ENCODE results near the gene SLC16A8.

Gene SLC16A8

DNA sequence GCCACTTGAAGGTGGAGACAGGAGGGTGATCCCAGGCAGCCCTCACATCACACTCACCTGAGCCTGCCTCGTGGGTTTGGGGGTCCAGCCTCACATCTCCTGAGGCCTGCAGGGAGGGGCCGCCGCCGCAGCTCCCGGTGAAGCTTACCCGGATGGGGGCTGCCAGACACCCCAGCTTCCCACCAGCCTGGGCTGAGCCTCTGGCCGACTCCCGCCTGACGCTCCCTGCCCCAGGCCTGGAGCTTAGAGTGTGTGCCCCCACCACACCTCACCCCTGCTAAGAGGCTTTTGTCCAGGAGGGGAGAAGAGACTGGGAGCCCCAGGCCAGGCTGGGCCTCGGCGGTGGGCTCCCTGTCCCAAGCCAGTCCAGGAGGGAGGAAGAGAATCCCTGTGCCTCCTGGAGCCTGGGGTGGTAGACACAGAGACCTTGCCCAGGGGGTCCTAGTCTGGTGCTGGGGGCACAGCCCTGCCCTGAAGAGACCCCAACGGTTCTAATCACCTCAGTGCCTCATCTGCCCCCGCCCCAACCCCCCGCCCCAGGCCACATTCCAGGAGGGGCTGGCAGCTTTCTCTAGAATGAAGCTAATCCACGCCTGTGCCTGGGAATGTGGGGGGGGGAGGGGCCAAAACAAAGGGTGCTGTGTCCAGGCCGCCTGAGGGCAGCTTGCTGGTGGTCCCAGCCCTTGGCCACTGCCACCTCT lies at the start of gene SLC16A8:
SLC16A8 (minus strand) TSS at position 254 of the 701 bp plus-strand sequence. CDS start 1,311 bp downstream, outside the sequence.
- Histone ChIP-seq H3K27ac (no peak within 1 kb of the TSS), H3K4me3 (no peak within 1 kb of the TSS)
- no peak for DNase-seq (ENCODE audit: low spot score)
- TF ChIP-seq, protein P1, sequence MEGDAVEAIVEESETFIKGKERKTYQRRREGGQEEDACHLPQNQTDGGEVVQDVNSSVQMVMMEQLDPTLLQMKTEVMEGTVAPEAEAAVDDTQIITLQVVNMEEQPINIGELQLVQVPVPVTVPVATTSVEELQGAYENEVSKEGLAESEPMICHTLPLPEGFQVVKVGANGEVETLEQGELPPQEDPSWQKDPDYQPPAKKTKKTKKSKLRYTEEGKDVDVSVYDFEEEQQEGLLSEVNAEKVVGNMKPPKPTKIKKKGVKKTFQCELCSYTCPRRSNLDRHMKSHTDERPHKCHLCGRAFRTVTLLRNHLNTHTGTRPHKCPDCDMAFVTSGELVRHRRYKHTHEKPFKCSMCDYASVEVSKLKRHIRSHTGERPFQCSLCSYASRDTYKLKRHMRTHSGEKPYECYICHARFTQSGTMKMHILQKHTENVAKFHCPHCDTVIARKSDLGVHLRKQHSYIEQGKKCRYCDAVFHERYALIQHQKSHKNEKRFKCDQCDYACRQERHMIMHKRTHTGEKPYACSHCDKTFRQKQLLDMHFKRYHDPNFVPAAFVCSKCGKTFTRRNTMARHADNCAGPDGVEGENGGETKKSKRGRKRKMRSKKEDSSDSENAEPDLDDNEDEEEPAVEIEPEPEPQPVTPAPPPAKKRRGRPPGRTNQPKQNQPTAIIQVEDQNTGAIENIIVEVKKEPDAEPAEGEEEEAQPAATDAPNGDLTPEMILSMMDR (IDR thresholded peaks at IDR 0.05) = no peak

DNA sequence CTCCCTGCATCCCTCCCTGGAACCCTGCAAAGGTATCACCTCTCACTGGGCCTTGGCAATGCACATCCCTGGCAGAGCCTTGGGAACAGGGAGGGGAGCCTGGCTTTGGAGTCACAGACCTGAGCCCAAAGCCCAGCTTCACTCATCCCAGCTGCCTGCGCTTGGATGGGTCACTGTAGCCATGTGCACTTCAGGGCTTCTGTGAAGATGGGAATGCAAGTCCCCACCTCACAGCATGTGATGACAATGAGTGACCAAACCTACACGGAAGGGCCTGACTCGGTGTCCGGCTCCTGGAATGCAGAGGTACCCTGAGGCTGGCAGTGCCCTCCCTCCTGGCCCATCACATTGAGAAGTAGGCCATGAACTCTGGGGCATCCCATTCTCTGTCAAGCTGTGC lies 49.3 kb upstream of the SLC16A8 start:
- DNase-seq (ENCODE audit: low spot score) = peak; percentile 60
- TF ChIP-seq, protein P1 (IDR thresholded peaks at IDR 0.05) = no peak
- H3K27ac ChIP-seq = no peak overlapping the region
- no peak overlapping the region for H3K4me3 ChIP-seq

DNA sequence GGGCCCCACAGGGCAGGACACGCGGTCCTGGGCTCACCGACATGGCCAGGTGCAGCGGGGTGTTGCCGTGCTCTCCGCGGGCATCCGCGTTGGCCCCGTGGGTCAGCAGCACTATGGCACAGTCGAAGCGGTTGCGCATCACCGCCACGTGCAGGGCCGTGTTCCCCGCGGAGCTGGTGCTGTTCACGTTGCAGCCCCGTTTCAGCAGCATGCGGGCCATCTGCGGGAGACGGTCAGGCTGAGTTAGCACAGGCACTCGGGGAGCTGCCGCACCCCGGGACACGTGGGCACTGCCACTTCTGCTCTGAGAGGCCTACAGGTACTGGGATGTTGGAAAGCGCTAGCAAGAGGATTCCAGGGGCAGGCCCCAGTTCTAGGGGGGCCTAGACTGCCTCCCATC lies 48.8 kb upstream of the SLC16A8 start:
- TF ChIP-seq, protein P1 (IDR thresholded peaks at IDR 0.05) = no peak
- no peak for DNase-seq (ENCODE audit: low spot score)
- Histone ChIP-seq H3K27ac (no peak overlapping the region), H3K4me3 (no peak overlapping the region)

- H3K4me3 ChIP-seq = no peak overlapping the region
- peak overlapping the region in 1 of 2 donors; percentile 52 for H3K27ac ChIP-seq
- no peak for DNase-seq (ENCODE audit: low spot score)
- TF ChIP-seq, protein P1 (IDR thresholded peaks at IDR 0.05) = no peak
Measured at GRCh38 chr22:38132136-38132535, 48.2 kb upstream of the SLC16A8 start.

GRCh38 chr22:38131399-38131798 lies 47.4 kb upstream of the SLC16A8 start:
- TF ChIP-seq, protein P1 (IDR thresholded peaks at IDR 0.05) = no peak
- DNase-seq (ENCODE audit: low spot score) = no peak
- Histone ChIP-seq H3K27ac (peak overlapping the region in 1 of 2 donors; percentile 52), H3K4me3 (no peak overlapping the region)

GRCh38 chr22:38129856-38130255 lies 45.9 kb upstream of the SLC16A8 start:
- DNase-seq (ENCODE audit: low spot score) = no peak
- Histone ChIP-seq H3K4me3 (no peak overlapping the region), H3K27ac (no peak overlapping the region)
- TF ChIP-seq, protein P1 (IDR thresholded peaks at IDR 0.05) = no peak

GRCh38 chr22:38129021-38129420 lies 45.0 kb upstream of the SLC16A8 start:
- TF ChIP-seq, protein P1 (IDR thresholded peaks at IDR 0.05) = no peak
- Histone ChIP-seq H3K27ac (no peak overlapping the region), H3K4me3 (no peak overlapping the region)
- DNase-seq (ENCODE audit: low spot score) = no peak
